Mucosa of descending colon (tissue), 3 donors: ENCODE measurements around the gene NOL4L. TPM values are rescaled to one million over a fixed set of nuclear protein-coding genes. Genes with fewer than 3 reads are reported as not detected.
A peak's percentile ranks its signal among the peaks of the same experiment; 100 is the strongest.

Experiments
- ATAC-seq: fragments of 200-7000 bp; cut with Tn5 transposase; one replicate; pipeline ENCODE4 v1.9.1; 2020; ENCODE audit warnings: mild to moderate bottlenecking, moderate library complexity
- DNase-seq, 3 donors: peaks; one replicate each; pipeline ENCODE4 v3.0.0-alpha.2; 2020
- H3K36me3 ChIP-seq: fragments of 200-600 bp; one replicate; pipeline ENCODE4 v1.8.0; 2021; ENCODE audit warnings: low read depth, mild to moderate bottlenecking
- H3K4me1 ChIP-seq: fragments of 200-600 bp; one replicate; pipeline ENCODE4 v1.8.0; 2021; ENCODE audit warnings: low read depth, mild to moderate bottlenecking
- H3K4me3 ChIP-seq: fragments of 200-600 bp; one replicate; pipeline ENCODE4 v1.8.0; 2021; ENCODE audit warnings: mild to moderate bottlenecking
- H3K9me3 ChIP-seq: fragments of 200-600 bp; one replicate; pipeline ENCODE4 v1.8.0; 2021; ENCODE audit warnings: mild to moderate bottlenecking
- CTCF ChIP-seq: fragments of 200-600 bp; IDR thresholded peaks from one replicate; pipeline ENCODE4 v1.8.0; 2022; ENCODE audit warnings: antibody characterized with exemption, mild to moderate bottlenecking
- intact Hi-C, 2 donors: fragments of 100-400 bp; cut with DNase I in 1 of 2; cut with micrococcal nuclease in 1 of 2; formaldehyde crosslinking; loops; one replicate each; pipeline versions ENCODE4 v1.11.0 to v1.11.1; 2022; cut with DNase I, micrococcal nuclease
- total RNA-seq, 3 donors: library from RNA; stranded (reverse); fragmentation: NEBNext Ultra II Directional in 2 of 3; extraction: Animal tissue kit (Norgen Biotek cat#: 25700) in 2 of 3; gene quantifications; one replicate each; pipeline versions ENCODE4 v1.2.1 to v1.2.4, GENCODE V29; 2021 to 2023
- donor health status: DM: no; HTN: no; CAD: no; lungs with moderate emphysema.
- donor health status: DM: no; HTN: no; CAD: no.
- donor health status: DM: no; HTN: yes; CAD: no.

The NOL4L gene
- total RNA-seq, 3 donors from 2014 or later: 46.1 to 75.3 (median 55.1) TPM

- DNase-seq: no peak
- no peaks in the 10 kb centered on the region for H3K4me1 ChIP-seq
- TF ChIP-seq CTCF: no peak
- ATAC-seq: no peak
- no peaks in the 10 kb centered on the region for H3K9me3 ChIP-seq
- no peak overlapping the region for H3K4me3 ChIP-seq
- H3K36me3 ChIP-seq: no peaks in the 10 kb centered on the region
- intact Hi-C loops: no loop called here
Measured at GRCh38 chr20:32629813-32630212, 44.7 kb upstream of the NOL4L start.

GRCh38 chr20:32628960-32629530 is 43.9 kb upstream of the NOL4L start:
- intact Hi-C loops: no loop called here
- ATAC-seq (peak; percentile 39), DNase-seq (peak in 1 of 3 donors; percentile 18)
- no peaks in the 10 kb centered on the region for H3K4me1 ChIP-seq
- H3K9me3 ChIP-seq: no peaks in the 10 kb centered on the region
- H3K36me3 ChIP-seq: no peaks in the 10 kb centered on the region
- no peak for TF ChIP-seq CTCF
- no peak overlapping the region for H3K4me3 ChIP-seq

GRCh38 chr20:32626859-32627636 is 41.9 kb upstream of the NOL4L start:
- no peak for TF ChIP-seq CTCF
- no peaks in the 10 kb centered on the region for H3K4me1 ChIP-seq
- DNase-seq: peak in 1 of 3 donors; percentile 52
- H3K4me3 ChIP-seq: no peak overlapping the region
- intact Hi-C loops: no loop called here
- ATAC-seq: peak; percentile 45
- H3K36me3 ChIP-seq: no peaks in the 10 kb centered on the region
- no peaks in the 10 kb centered on the region for H3K9me3 ChIP-seq

- H3K36me3 ChIP-seq: no peaks in the 10 kb centered on the region
- TF ChIP-seq CTCF: no peak
- no peak overlapping the region for H3K4me3 ChIP-seq
- ATAC-seq (no peak), DNase-seq (no peak)
- no peaks in the 10 kb centered on the region for H3K4me1 ChIP-seq
- intact Hi-C loops: no loop called here
- no peaks in the 10 kb centered on the region for H3K9me3 ChIP-seq
Measured at GRCh38 chr20:32626407-32626806, 41.3 kb upstream of the NOL4L start.

GRCh38 chr20:32625996-32626395 is 40.9 kb upstream of the NOL4L start:
- no peak overlapping the region for H3K4me3 ChIP-seq
- H3K36me3 ChIP-seq: no peaks in the 10 kb centered on the region
- ATAC-seq (no peak), DNase-seq (no peak)
- intact Hi-C loops: no loop called here
- no peak for TF ChIP-seq CTCF
- no peaks in the 10 kb centered on the region for H3K9me3 ChIP-seq
- H3K4me1 ChIP-seq: no peaks in the 10 kb centered on the region
